Measurements from ENCODE around the gene PDS5A. TPM values are rescaled to one million over a fixed set of nuclear protein-coding genes. Genes with fewer than 3 reads are reported as not detected.
"Not testable (repeated sequence)": the region's sequence is repeated elsewhere in the genome, so short reads cannot be mapped to it uniquely, and the experiment has no call there.

PDS5A gene
- total RNA-seq, 1 experiment from 2014 or later, result 37.1 TPM

- no peak overlapping the region for H3K4me3 ChIP-seq (ENCODE audit: insufficient read depth, low read depth, low read length)
- H3K36me3 ChIP-seq (replicated peaks; ENCODE audit: control insufficient read depth, insufficient read depth, low read length), result no peaks in the 10 kb centered on the region
- no peak for DNase-seq
- H3K27me3 ChIP-seq (ENCODE audit: control insufficient read depth, insufficient read depth, low read length), result no peaks in the 10 kb centered on the region
Observed at GRCh38 chr4:39814403-39815185, 163.1 kb downstream of the PDS5A start.

DNA sequence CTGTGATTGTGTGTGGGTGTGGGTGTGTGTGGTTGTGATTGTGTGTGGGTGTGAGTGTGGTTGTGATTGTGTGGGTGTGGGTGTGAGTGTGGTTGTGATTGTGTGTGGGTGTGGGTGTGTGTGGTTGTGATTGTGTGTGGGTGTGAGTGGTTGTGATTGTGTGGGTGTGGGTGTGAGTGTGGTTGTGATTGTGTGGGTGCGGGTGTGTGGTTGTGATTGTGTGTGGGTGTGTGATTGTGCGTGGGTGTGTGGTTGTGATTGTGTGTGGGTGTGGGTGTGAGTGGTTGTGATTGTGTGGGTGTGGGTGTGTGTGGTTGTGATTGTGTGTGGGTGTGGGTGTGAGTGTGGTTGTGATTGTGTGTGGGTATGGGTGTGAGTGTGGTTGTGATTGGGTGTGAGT is 163.9 kb downstream of the PDS5A start:
- not testable (repeated sequence) for DNase-seq; H3K36me3 ChIP-seq (replicated peaks; ENCODE audit: control insufficient read depth, insufficient read depth, low read length); H3K27me3 ChIP-seq (ENCODE audit: control insufficient read depth, insufficient read depth, low read length); H3K4me3 ChIP-seq (ENCODE audit: insufficient read depth, low read depth, low read length)

DNA sequence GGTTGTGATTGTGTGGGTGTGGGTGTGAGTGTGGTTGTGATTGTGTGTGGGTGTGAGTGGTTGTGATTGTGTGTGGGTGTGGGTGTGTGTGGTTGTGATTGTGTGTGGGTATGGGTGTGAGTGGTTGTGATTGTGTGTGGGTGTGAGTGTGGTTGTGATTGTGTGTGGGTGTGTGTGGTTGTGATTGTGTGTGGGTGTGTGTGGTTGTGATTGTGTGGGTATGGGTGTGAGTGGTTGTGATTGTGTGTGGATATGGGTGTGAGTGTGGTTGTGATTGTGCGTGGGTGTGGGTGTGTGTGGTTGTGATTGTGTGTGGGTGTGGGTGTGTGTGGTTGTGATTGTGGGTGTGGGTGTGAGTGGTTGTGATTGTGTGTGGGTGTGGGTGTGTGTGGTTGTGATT is 164.7 kb downstream of the PDS5A start:
- DNase-seq; H3K36me3 ChIP-seq (replicated peaks; ENCODE audit: control insufficient read depth, insufficient read depth, low read length); H3K27me3 ChIP-seq (ENCODE audit: control insufficient read depth, insufficient read depth, low read length); H3K4me3 ChIP-seq (ENCODE audit: insufficient read depth, low read depth, low read length): not testable (repeated sequence)

DNA sequence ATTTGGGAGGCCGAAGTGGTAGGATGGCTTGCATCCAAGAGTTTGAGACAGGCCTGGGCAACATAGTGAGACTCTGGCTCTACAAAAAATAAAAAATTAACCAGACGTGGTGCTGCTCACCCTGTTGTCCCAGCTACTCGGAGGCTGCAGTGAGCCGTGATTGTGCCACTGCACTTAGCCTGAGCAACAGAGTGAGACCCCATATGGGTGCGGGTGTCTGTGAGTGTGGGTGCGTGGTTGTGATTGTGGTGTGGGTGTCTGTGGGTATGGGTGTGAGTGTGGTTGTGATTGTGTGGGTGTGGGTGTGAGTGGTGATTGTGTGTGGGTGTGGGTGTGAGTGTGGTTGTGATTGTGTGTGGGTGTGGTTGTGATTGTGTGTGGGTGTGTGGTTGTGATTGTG is 165.2 kb downstream of the PDS5A start:
- DNase-seq, result no peak
- no peak overlapping the region for H3K4me3 ChIP-seq (ENCODE audit: insufficient read depth, low read depth, low read length)
- no peaks in the 10 kb centered on the region for H3K27me3 ChIP-seq (ENCODE audit: control insufficient read depth, insufficient read depth, low read length)
- no peaks in the 10 kb centered on the region for H3K36me3 ChIP-seq (replicated peaks; ENCODE audit: control insufficient read depth, insufficient read depth, low read length)

DNA sequence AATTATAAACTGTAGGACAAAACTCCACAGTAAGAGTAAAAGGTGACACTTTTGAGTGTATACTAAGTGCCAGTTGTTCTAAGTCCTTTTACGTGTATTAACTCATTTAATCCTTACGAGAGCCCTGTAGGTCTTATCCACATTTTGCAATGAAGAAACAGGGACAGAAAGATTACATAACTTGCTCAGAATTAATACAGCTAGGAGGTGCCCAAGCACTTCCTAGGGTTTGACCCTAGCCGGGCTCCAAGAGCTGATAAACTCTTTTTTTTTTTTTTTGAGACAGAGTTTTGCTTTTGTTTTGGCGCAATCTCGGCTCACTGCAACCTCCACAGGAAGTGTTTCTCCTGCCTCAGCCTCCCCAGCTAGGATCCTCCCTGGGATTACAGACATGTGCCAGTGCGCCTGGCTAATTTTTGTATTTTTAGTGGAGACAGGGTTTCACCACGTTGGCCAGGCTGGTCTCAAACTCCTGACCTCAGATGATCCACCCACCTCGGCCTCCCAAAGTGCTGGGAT is 169.4 kb downstream of the PDS5A start:
- no peaks in the 10 kb centered on the region for H3K36me3 ChIP-seq (replicated peaks; ENCODE audit: control insufficient read depth, insufficient read depth, low read length)
- H3K4me3 ChIP-seq (ENCODE audit: insufficient read depth, low read depth, low read length), result no peak overlapping the region
- DNase-seq, result no peak
- no peaks in the 10 kb centered on the region for H3K27me3 ChIP-seq (ENCODE audit: control insufficient read depth, insufficient read depth, low read length)

DNA sequence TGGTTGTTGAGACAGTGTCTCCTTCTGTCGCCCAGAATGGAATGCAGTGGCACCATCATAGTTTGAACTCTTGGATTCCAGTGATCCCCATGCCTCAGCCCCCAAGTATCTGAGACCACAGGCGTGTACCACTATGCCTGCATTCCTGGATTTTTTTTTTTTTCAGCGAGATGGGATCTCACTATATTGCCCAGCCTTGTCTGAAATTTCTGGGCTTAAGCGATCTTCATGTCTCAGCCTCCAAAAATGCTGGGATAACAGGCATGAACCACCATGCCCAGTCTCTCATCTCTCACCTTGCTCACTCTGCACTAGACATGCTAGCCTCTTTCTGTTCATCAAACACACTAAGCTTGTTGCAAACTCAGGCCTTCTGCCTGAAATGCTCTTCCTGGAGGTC is 175.7 kb downstream of the PDS5A start:
- Histone ChIP-seq H3K27me3 (ENCODE audit: control insufficient read depth, insufficient read depth, low read length) (no peaks in the 10 kb centered on the region), H3K4me3 (ENCODE audit: insufficient read depth, low read depth, low read length) (no peak overlapping the region), H3K36me3 (replicated peaks; ENCODE audit: control insufficient read depth, insufficient read depth, low read length) (no peaks in the 10 kb centered on the region)
- DNase-seq, result no peak

GRCh38 chr4:39792976-39793375 is 184.7 kb downstream of the PDS5A start:
- not testable (repeated sequence) for DNase-seq

GRCh38 chr4:39792529-39792928 is 185.2 kb downstream of the PDS5A start:
- Histone ChIP-seq H3K4me3 (ENCODE audit: insufficient read depth, low read depth, low read length) (no peak overlapping the region), H3K27me3 (ENCODE audit: control insufficient read depth, insufficient read depth, low read length) (no peaks in the 10 kb centered on the region), H3K36me3 (replicated peaks; ENCODE audit: control insufficient read depth, insufficient read depth, low read length) (no peaks in the 10 kb centered on the region)
- DNase-seq, result no peak

More at GRCh38 chr4:39792976-39793375, 184.7 kb downstream of the PDS5A start:
- H3K27me3 ChIP-seq (ENCODE audit: control insufficient read depth, insufficient read depth, low read length); H3K36me3 ChIP-seq (replicated peaks; ENCODE audit: control insufficient read depth, insufficient read depth, low read length); H3K4me3 ChIP-seq (ENCODE audit: insufficient read depth, low read depth, low read length): not testable (repeated sequence)

- H3K4me3 ChIP-seq (ENCODE audit: insufficient read depth, low read depth, low read length), result no peak overlapping the region
- no peaks in the 10 kb centered on the region for H3K27me3 ChIP-seq (ENCODE audit: control insufficient read depth, insufficient read depth, low read length)
- no peak for DNase-seq
- H3K36me3 ChIP-seq (replicated peaks; ENCODE audit: control insufficient read depth, insufficient read depth, low read length), result no peaks in the 10 kb centered on the region
Observed at GRCh38 chr4:39792128-39792527, 185.6 kb downstream of the PDS5A start.

DNA sequence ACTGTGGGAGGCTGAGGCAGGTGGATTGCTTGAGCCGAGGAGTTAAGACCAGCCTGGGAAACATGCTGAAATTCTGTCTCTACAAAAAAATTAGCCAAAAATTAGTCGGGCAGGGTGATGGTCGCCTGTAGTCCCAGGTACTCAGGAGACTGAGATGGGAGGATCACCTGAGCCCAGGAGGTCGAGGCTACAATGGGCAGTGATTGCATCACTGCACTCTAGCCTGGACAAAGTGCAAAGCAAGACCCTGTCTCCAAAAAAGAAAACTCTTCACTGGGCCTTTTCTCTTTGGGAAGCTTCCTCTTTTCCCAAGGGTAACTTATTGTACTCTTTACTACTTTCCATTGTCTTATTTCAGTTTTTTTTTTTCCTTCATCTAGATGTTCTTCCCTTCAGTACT is 190.9 kb downstream of the PDS5A start:
- no peak overlapping the region for H3K4me3 ChIP-seq (ENCODE audit: insufficient read depth, low read depth, low read length)
- no peaks in the 10 kb centered on the region; the same call in 1 of the 2 replicates for H3K36me3 ChIP-seq (replicated peaks; ENCODE audit: control insufficient read depth, insufficient read depth, low read length)
- DNase-seq, result no peak
- H3K27me3 ChIP-seq (ENCODE audit: control insufficient read depth, insufficient read depth, low read length), result no peaks in the 10 kb centered on the region

DNA sequence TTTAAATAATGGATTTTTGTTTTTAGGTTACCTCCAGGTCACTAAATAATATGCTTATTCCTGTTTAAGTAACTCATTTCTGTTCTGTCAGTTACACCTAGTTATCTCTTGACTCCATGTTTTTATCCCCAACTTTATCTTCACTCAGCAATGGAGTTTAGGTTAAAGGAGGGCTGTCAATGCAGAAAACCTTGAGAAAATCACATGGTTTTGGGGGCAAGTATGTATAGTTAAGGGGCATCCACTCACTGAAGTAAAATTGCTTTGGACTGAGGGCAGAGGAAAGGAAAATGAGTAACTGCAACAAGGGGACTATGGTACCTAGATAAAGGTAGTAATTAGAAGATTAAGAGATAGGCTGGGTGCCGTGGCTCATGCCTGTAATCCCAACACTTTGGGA is 192.6 kb downstream of the PDS5A start:
- Histone ChIP-seq H3K27me3 (ENCODE audit: control insufficient read depth, insufficient read depth, low read length) (no peaks in the 10 kb centered on the region), H3K4me3 (ENCODE audit: insufficient read depth, low read depth, low read length) (no peak overlapping the region), H3K36me3 (replicated peaks; ENCODE audit: control insufficient read depth, insufficient read depth, low read length) (no peaks in the 10 kb centered on the region; the same call in 1 of the 2 replicates)
- DNase-seq, result no peak

- not testable (repeated sequence) for DNase-seq; H3K36me3 ChIP-seq (replicated peaks; ENCODE audit: control insufficient read depth, insufficient read depth, low read length); H3K4me3 ChIP-seq (ENCODE audit: insufficient read depth, low read depth, low read length); H3K27me3 ChIP-seq (ENCODE audit: control insufficient read depth, insufficient read depth, low read length)
Observed at GRCh38 chr4:39781988-39782387, 195.7 kb downstream of the PDS5A start.

Other genes starting within 250 kb of the PDS5A start
- 18.0 and 20.9 TPM in 2 replicates for gene N4BP2, start 78.9 kb upstream of the PDS5A start, total RNA-seq (2014; rRNA removed; shearing (Covaris generic))
- gene RHOH, start 219.1 kb upstream of the PDS5A start, total RNA-seq (2014; rRNA removed; shearing (Covaris generic)), result 1.4 and 2.1 TPM in 2 replicates

Data from H7 (cell line).